Measurements from ENCODE around the gene ENAH. TPM values are rescaled to one million over a fixed set of nuclear protein-coding genes. Genes with fewer than 3 reads are reported as not detected.

The ENAH gene
- total RNA-seq, 1 donor from 2014 or later, result 179 TPM

DNA sequence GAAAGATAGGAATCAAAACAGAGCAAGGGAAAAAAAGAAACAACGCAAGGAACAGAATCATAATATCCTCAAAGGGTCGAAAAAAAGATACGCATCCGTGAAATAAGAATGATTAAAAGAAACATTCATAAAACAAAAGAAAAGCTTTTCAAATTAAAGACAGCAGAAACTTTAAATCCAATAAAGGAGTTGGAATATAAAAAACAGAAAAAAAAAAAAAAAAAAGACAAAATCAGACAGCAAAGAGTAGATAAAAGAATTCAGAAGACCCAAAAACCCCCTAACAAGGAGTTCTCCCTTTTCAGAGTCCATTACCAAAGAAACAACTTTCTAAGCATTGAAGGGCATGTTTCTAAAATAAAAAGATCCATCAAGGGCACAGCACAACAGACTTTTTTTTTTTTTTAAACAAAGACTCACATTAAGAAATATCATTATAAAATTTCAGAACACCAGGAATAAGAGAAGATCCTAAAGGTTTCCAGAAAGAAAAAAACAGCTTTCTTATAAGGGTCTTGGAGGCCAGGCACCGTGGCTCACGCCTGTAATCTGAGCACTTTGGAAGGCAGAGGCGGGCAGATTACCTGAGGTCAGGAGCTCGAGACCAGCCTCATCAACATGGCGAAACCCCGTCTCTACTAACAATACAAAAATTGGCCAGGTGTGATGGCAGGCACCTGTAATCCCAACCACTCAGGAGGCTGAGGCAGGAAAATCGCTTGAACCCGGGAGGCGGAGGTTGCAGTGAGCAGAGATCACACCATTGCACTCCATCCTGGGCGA lies 44.7 kb downstream of the ENAH start:
- Mint-ChIP-seq H3K36me3 (ENCODE audit: low read depth) (peaks cover 2% of the 10 kb centered on the region), H3K27ac (ENCODE audit: unreplicated experiment) (no peak overlapping the region), H3K27me3 (ENCODE audit: low read depth) (no peaks in the 10 kb centered on the region), H3K9me3 (peaks cover 5% of the 10 kb centered on the region), H3K4me3 (no peak overlapping the region), H3K4me1 (peaks cover 57% of the 10 kb centered on the region)
- TF ChIP-seq, protein P1, sequence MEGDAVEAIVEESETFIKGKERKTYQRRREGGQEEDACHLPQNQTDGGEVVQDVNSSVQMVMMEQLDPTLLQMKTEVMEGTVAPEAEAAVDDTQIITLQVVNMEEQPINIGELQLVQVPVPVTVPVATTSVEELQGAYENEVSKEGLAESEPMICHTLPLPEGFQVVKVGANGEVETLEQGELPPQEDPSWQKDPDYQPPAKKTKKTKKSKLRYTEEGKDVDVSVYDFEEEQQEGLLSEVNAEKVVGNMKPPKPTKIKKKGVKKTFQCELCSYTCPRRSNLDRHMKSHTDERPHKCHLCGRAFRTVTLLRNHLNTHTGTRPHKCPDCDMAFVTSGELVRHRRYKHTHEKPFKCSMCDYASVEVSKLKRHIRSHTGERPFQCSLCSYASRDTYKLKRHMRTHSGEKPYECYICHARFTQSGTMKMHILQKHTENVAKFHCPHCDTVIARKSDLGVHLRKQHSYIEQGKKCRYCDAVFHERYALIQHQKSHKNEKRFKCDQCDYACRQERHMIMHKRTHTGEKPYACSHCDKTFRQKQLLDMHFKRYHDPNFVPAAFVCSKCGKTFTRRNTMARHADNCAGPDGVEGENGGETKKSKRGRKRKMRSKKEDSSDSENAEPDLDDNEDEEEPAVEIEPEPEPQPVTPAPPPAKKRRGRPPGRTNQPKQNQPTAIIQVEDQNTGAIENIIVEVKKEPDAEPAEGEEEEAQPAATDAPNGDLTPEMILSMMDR (conservative IDR thresholded peaks at IDR 0.05), result no peak
- DNase-seq (ENCODE audit: low read depth, low spot score), result no peak

DNA sequence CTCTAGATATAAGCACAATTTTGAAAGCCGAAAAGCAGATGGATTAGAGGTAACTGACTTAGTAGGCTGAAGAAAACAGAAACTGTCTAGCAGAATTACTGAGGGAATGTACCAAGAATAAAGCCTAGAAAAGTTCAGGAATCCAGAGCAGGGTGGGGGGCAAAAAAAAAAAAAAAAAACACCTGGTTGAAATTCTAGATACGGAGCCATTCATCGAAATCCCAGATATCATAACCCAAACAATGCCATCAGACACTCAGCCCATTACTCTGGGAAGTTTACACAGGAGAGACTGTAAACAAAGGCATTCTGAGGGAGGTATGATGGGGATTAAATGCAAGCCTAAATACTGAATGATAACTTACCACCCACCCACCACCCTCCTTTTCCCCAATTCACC lies 45.6 kb downstream of the ENAH start:
- Mint-ChIP-seq H3K4me3 (no peak overlapping the region), H3K27me3 (ENCODE audit: low read depth) (no peaks in the 10 kb centered on the region), H3K27ac (ENCODE audit: unreplicated experiment) (no peak overlapping the region), H3K4me1 (peaks cover 58% of the 10 kb centered on the region), H3K36me3 (ENCODE audit: low read depth) (peaks cover 2% of the 10 kb centered on the region), H3K9me3 (peaks cover 5% of the 10 kb centered on the region)
- DNase-seq (ENCODE audit: low read depth, low spot score), result no peak
- TF ChIP-seq, protein P1 (conservative IDR thresholded peaks at IDR 0.05), result no peak

DNA sequence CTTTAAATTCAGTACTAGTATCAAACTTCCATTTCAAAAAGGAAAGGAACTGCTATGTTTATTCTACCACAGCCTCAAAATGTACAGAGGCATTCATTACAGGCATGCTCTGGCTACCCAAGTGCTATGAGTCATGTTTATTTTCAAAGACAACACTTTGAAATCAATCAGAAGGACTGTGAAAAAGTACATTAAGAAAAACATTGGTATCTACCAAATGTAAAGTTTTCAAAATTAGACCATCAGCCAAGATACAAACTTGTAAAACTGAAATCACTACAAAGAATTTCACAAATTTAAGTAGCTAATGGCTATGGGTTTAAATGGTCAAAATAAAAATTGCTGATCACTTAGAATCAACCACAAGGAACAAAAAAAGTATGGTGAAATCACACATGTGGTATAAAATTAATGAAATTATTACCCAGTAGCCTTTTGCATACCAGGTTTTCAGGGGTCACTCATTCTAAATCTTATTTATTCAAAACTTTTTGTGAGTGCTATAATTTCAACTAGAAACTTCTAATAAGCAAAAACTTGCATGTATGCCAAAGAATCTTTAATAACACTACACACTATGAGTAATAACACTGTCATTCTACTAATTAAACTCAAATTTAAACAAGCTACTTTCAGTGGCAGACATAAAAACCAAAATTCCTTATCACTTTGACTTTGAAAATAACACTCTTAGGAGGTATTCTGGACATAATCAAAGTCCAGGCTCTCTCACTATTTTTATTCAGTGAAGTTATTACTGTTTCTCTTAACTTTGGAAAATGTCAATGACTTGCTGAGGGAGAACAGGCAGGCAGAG lies 49.2 kb downstream of the ENAH start:
- peaks cover 14% of the 10 kb centered on the region for H3K36me3 Mint-ChIP-seq (ENCODE audit: low read depth)
- H3K27ac Mint-ChIP-seq (ENCODE audit: unreplicated experiment), result peak overlapping the region; percentile 17
- peaks cover 9% of the 10 kb centered on the region for H3K9me3 Mint-ChIP-seq
- no peaks in the 10 kb centered on the region for H3K27me3 Mint-ChIP-seq (ENCODE audit: low read depth)
- DNase-seq (ENCODE audit: low read depth, low spot score), result no peak
- TF ChIP-seq, protein P1 (conservative IDR thresholded peaks at IDR 0.05), result no peak
- H3K4me3 Mint-ChIP-seq, result no peak overlapping the region
- peaks cover 50% of the 10 kb centered on the region for H3K4me1 Mint-ChIP-seq

DNA sequence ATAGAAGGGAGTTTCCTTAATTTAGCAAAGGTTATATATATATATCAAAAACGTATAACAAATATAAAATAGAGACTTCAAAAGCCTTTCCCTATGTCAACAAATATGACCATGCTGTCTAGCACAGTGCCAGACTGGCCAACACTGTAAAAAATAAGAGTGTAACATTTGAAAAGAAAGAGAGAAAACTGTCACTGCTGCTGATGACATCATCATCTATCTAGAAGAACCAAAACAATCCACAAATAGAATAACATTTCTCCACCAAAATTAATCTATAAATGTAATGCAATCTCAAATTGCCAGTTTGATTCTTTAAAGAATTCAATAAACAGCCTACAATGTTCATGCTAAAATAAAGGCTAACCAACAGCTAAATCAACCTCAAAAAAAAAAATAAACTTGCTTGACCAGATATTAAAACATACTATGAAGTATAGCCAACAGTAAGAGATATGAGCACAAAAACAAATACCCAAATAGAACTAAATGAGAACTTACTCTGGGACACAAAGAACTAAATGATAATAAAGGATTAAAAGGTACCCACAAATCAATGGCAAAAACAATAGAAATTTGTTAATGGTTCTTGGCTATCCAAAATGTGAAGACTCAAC lies 50.2 kb downstream of the ENAH start:
- Mint-ChIP-seq H3K27ac (ENCODE audit: unreplicated experiment) (no peak overlapping the region), H3K4me3 (no peak overlapping the region), H3K27me3 (ENCODE audit: low read depth) (no peaks in the 10 kb centered on the region), H3K36me3 (ENCODE audit: low read depth) (peaks cover 14% of the 10 kb centered on the region), H3K4me1 (peaks cover 48% of the 10 kb centered on the region), H3K9me3 (peaks cover 9% of the 10 kb centered on the region)
- TF ChIP-seq, protein P1 (conservative IDR thresholded peaks at IDR 0.05), result no peak
- no peak for DNase-seq (ENCODE audit: low read depth, low spot score)

DNA sequence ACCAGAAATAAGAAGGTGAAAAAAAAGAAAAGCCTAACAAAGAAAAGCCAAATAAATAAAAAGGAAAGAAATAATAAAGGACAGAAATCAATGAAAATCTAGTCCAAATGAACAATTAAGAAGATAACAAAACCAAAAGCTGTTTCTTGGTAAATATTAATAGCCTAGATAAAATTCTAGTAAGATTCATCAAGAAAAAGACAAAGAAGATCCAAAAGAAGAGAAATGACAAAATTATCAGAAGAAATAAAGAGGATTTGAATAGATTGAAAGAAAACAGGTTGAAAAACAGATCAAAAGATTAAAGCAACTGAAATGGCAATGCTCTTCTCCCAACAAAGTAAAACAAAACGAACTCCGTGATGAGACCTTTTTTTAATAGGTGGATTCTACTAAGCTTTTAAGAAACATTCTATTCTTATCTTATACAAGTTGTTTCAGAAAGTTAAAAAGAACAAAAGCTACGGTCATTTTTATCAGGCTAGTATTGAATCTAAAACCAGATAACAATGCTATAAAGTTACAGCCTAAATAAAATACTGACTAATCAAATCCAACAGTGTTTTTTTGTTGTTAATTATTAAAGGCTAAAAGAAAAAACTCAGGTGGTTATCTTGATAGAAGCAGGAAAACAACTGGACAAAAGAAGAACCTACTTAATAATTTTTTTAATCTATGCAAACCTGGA lies 50.9 kb downstream of the ENAH start:
- no peak for DNase-seq (ENCODE audit: low read depth, low spot score)
- Mint-ChIP-seq H3K4me3 (no peak overlapping the region), H3K9me3 (peaks cover 9% of the 10 kb centered on the region), H3K4me1 (peaks cover 42% of the 10 kb centered on the region), H3K36me3 (ENCODE audit: low read depth) (peaks cover 14% of the 10 kb centered on the region), H3K27me3 (ENCODE audit: low read depth) (no peaks in the 10 kb centered on the region), H3K27ac (ENCODE audit: unreplicated experiment) (no peak overlapping the region)
- TF ChIP-seq, protein P1 (conservative IDR thresholded peaks at IDR 0.05), result no peak
